IMR-90 (cell line): Measurements from ENCODE around the gene LYVE1.

ENCODE experiments used
- CHD1 ChIP-seq: IDR thresholded peaks from 2 replicates; pipeline ENCODE4 v1.6.1; 2012; ENCODE audit warnings: low read depth, low read length, improper control_type of control experiment
- POLR2A ChIP-seq: IDR thresholded peaks from 2 replicates; pipeline ENCODE4 v1.6.1; 2012; ENCODE audit warnings: mild to moderate bottlenecking, low read depth, low read length
- TF ChIP-seq, protein P1 (sequence below): conservative IDR thresholded peaks from 2 replicates; pipeline ENCODE4 v1.5.1; 2012; ENCODE audit warnings: mild to moderate bottlenecking, low read depth, low read length, improper control_type of control experiment

DNA sequence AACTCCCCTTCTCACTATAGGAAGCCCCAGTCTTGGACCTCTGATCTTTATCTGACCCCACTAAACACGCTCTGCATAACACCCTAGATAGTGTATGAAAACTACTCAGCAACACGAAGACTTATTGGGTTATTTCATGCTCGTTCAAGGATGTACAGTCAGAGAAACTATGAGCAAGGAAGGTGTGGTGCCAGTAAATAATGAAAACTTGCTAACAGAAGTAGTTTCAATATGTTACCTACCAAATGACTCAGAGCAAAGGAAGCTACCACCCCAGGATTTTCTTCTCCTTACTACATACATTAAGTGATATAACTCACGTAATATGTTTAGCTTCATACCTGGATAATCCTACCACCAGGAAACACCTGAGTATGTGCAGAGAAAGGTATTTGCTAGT, 25.9 kb upstream of the LYVE1 start:
- TF ChIP-seq, protein P1, sequence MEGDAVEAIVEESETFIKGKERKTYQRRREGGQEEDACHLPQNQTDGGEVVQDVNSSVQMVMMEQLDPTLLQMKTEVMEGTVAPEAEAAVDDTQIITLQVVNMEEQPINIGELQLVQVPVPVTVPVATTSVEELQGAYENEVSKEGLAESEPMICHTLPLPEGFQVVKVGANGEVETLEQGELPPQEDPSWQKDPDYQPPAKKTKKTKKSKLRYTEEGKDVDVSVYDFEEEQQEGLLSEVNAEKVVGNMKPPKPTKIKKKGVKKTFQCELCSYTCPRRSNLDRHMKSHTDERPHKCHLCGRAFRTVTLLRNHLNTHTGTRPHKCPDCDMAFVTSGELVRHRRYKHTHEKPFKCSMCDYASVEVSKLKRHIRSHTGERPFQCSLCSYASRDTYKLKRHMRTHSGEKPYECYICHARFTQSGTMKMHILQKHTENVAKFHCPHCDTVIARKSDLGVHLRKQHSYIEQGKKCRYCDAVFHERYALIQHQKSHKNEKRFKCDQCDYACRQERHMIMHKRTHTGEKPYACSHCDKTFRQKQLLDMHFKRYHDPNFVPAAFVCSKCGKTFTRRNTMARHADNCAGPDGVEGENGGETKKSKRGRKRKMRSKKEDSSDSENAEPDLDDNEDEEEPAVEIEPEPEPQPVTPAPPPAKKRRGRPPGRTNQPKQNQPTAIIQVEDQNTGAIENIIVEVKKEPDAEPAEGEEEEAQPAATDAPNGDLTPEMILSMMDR: no peak
- TF ChIP-seq POLR2A (no peak), CHD1 (no peak)
